K562 (cell line): ENCODE results near the gene ALG12. TPM values are rescaled to one million over a fixed set of nuclear protein-coding genes. Genes with fewer than 3 reads are reported as not detected.

Source experiments
- ATAC-seq: fragments of 200-7000 bp; cut with Tn5 transposase; 3 replicates; pipeline ENCODE4 v1.9.1; 2020; ENCODE audit warnings: moderate library complexity
- BruUV-seq: library from RNA; stranded (reverse); fragments of 400-500 nt; replicated peaks from 2 replicates; lab custom pipeline; 2021; lab: Mats Ljungman, UMichigan
- CTCF ChIA-PET: fragments of 300-600 bp; formaldehyde crosslinking; extraction: SDS; loops from one replicate; lab custom pipeline; 2021; ENCODE audit warnings: low intra/inter-chr PET ratio; lab: Yijun Ruan, JAX
- POLR2A ChIA-PET: fragments of 300-600, 350-650 bp; sonication (Branson Sonifier 250); formaldehyde crosslinking; extraction: SDS; loops from one replicate; lab custom pipeline; 2021; ENCODE audit warnings: antibody characterized with exemption, inconsistent platforms; lab: Yijun Ruan, JAX
- DNase-seq, 4 experiments: peaks; one replicate each; pipeline versions ENCODE4 v3.0.0 to v3.0.0-alpha.2; 2011 to 2018; ENCODE audit warnings: low spot score in 3 of 4, mixed read lengths in 3 of 4; ENCODE audit errors: extremely low read depth in 1 of 4
- FAIRE-seq: peaks from 2 replicates; lab custom pipeline; 2011; peaks lifted over from hg19 to GRCh38; lab: Jason Lieb, UNC
- H2AFZ ChIP-seq: 2 replicates; pipeline ENCODE4 v1.6.0; 2011; ENCODE audit warnings: low read depth, low read length, control low read depth, inconsistent platforms
- H3K27ac ChIP-seq: fragments of 200-600 bp; 3 replicates; pipeline ENCODE4 v1.8.0; 2011; ENCODE audit warnings: low read depth, mild to moderate bottlenecking, control low read depth, inconsistent platforms, low read length, moderate library complexity, mixed read lengths; ENCODE audit errors: extremely low read depth
- H3K27me3 ChIP-seq, 2 experiments: fragments of 300-600 bp in 1 of 2; 2 replicates in 1 of 2; 3 replicates in 1 of 2; pipeline versions ENCODE4 v1.6.0 to v1.8.0; 2011; ENCODE audit warnings: inconsistent platforms in 2 of 2, low read length in 2 of 2, mild to moderate bottlenecking in 1 of 2, mixed read lengths in 1 of 2, moderate library complexity in 1 of 2; ENCODE audit not compliant: control insufficient read depth in 2 of 2, insufficient read depth in 2 of 2
- H3K36me3 ChIP-seq: fragments of 300-600 bp; 3 replicates; pipeline ENCODE4 v1.8.0; 2011; ENCODE audit warnings: mild to moderate bottlenecking, low read length, inconsistent platforms; ENCODE audit not compliant: control insufficient read depth, insufficient read depth
- H3K4me1 ChIP-seq, 2 experiments: fragments of 200-600 bp in 1 of 2; replicated peaks in 1 of 2; 2 replicates in 1 of 2; 3 replicates in 1 of 2; pipeline versions ENCODE4 v1.5.1 to v1.8.0; 2011; ENCODE audit warnings: inconsistent platforms in 2 of 2, low read length in 2 of 2, mild to moderate bottlenecking in 1 of 2, mixed read lengths in 1 of 2, moderate library complexity in 1 of 2; ENCODE audit not compliant: control insufficient read depth in 2 of 2, insufficient read depth in 2 of 2
- H3K4me2 ChIP-seq: 2 replicates; pipeline ENCODE4 v1.6.1; 2011; ENCODE audit warnings: low read length, control low read depth, inconsistent platforms, mixed read lengths; ENCODE audit not compliant: insufficient read depth
- H3K4me3 ChIP-seq: fragments of 200-600 bp; sonication (generic), shearing (Covaris generic); 2 replicates; pipeline ENCODE4 v1.5.1; 2016; ENCODE audit warnings: control low read depth, inconsistent platforms
- H3K79me2 ChIP-seq: fragments of 200-600 bp; 3 replicates; pipeline ENCODE4 v1.8.0; 2011; ENCODE audit warnings: low read length, inconsistent platforms; ENCODE audit not compliant: control insufficient read depth, insufficient read depth
- H3K9ac ChIP-seq, 2 experiments: 2 replicates each; pipeline versions ENCODE4 v1.6.0 to v1.6.1; 2011; ENCODE audit warnings: low read depth in 2 of 2, low read length in 2 of 2, control low read depth in 1 of 2, inconsistent platforms in 1 of 2, mild to moderate bottlenecking in 1 of 2, mixed read lengths in 1 of 2; ENCODE audit not compliant: insufficient read depth in 1 of 2
- H3K9me1 ChIP-seq: one replicate; pipeline ENCODE4 v1.6.0; 2011; ENCODE audit warnings: inconsistent platforms, mild to moderate bottlenecking, low read length, moderate library complexity; ENCODE audit not compliant: control insufficient read depth, insufficient read depth
- H3K9me3 ChIP-seq: replicated peaks from 2 replicates; pipeline ENCODE4 v1.5.1; 2011; ENCODE audit warnings: low read depth, low read length, inconsistent platforms; ENCODE audit not compliant: control insufficient read depth, insufficient read depth
- H4K20me1 ChIP-seq: replicated peaks from 2 replicates; pipeline ENCODE4 v1.6.1; 2011; ENCODE audit warnings: low read length, inconsistent platforms, mixed read lengths; ENCODE audit not compliant: control insufficient read depth, insufficient read depth
- E2F5 ChIP-seq: sonication (generic); formaldehyde crosslinking; IDR thresholded peaks from 2 replicates; pipeline ENCODE4 v1.8.0; 2022; ENCODE audit warnings: mild to moderate bottlenecking, missing genetic modification reagents
- GTF2F1 ChIP-seq: IDR thresholded peaks from 2 replicates; pipeline ENCODE4 v1.6.1; 2011; ENCODE audit warnings: low read depth, low read length, improper control_type of control experiment
- ID3 ChIP-seq, 2 experiments: fragments of 250-450 bp in 1 of 2; fragments of 450-650 bp in 1 of 2; sonication (Bioruptor Pico) in 1 of 2; IDR thresholded peaks; 2 replicates each; pipeline versions ENCODE4 v1.6.1 to v1.8.0; 2016 to 2021; ENCODE audit warnings: mild to moderate bottlenecking in 2 of 2, moderate library complexity in 2 of 2, missing compliant biosample characterization in 1 of 2, missing genetic modification characterization in 1 of 2
- SAP30 ChIP-seq: fragments of 200-600 bp; sonication (generic); IDR thresholded peaks from 2 replicates; pipeline ENCODE4 v1.6.1; 2012; ENCODE audit warnings: borderline replicate concordance, low read depth, mild to moderate bottlenecking, moderate library complexity, low read length, control low read depth, inconsistent platforms; ENCODE audit not compliant: insufficient read depth, poor library complexity, severe bottlenecking
- SRSF7 ChIP-seq: fragments of 200-400 bp; formaldehyde crosslinking; optimal IDR thresholded peaks from 2 replicates; pipeline ENCODE3; 2017; ENCODE audit warnings: mild to moderate bottlenecking, low read depth, low read length
- ZNF175 ChIP-seq: fragments of 200-800 bp; sonication (Bioruptor generic); IDR thresholded peaks from 2 replicates; pipeline ENCODE4 v1.6.1; 2016; ENCODE audit warnings: low read depth, mild to moderate bottlenecking, missing genetic modification characterization, missing compliant biosample characterization
- ZNF445 ChIP-seq: fragments of 250-450 bp; sonication (Bioruptor Pico); IDR thresholded peaks from 2 replicates; pipeline ENCODE4 v1.4.0; 2020; ENCODE audit warnings: low read depth, mild to moderate bottlenecking, moderate library complexity
- ZNF778 ChIP-seq: fragments of 450-650 bp; formaldehyde crosslinking; IDR thresholded peaks from 2 replicates; pipeline ENCODE4 v1.4.0; 2020; ENCODE audit warnings: mild to moderate bottlenecking, moderate library complexity
- WGBS: fragments of 100-300 bp; shearing (Covaris generic); methylation state at CpG from one replicate; pipeline ENCODE4 v1.1.6; 2016; ENCODE audit warnings: low coverage, mixed read lengths; ENCODE audit not compliant: insufficient coverage; ENCODE audit errors: missing lambda C conversion rate; 5-methylcytosine and 5-hydroxymethylcytosine counted together
- in situ Hi-C: fragments of 300-500 bp; cut with MboI; formaldehyde crosslinking; loops from 4 replicates; pipeline ENCODE4 v1.15.0; 2018; ENCODE audit warnings: inconsistent platforms, mixed read lengths
- intact Hi-C: fragments of 100-400 bp; cut with micrococcal nuclease; formaldehyde crosslinking; loops from 2 replicates; pipeline ENCODE4 v1.14.2; 2022
- polyA plus RNA-seq, 8 experiments: library from polyadenylated mRNA; depleted of rRNA in 4 of 8; stranded (reverse) in 5 of 8; unstranded in 3 of 8; fragments of >200 nt; fragmentation: Nextera tagmentation in 2 of 8; fragmentation: Illumina TruSeq in 1 of 8; extraction: Ambion mirVana in 2 of 8; extraction: Trizol in 1 of 8; gene quantifications; 2 replicates each; pipeline versions ENCODE4 v1.2.1 to v1.2.3, GENCODE V29; 2011 to 2014; ENCODE audit warnings: inconsistent platforms in 1 of 8, missing spikeins in 1 of 8
- total RNA-seq, 7 experiments: library from RNA; depleted of rRNA in 6 of 7; stranded (reverse); fragments of >200 nt in 6 of 7; fragmentation: Illumina TruSeq in 2 of 7; extraction: Trizol in 2 of 7; gene quantifications; 2 replicates each; pipeline versions ENCODE4 v1.2.1 to v1.2.3, GENCODE V29; 2011 to 2021; ENCODE audit warnings: low replicate concordance in 1 of 7
- TF ChIP-seq, protein P1 (sequence below): fragments of 250-450 bp; sonication (Bioruptor Pico); IDR thresholded peaks from 2 replicates; pipeline ENCODE4 v1.4.0; 2020; ENCODE audit warnings: mild to moderate bottlenecking, moderate library complexity, borderline replicate concordance

ALG12 gene
- total and polyA plus RNA-seq, 9 of the 15 experiments (the other 6 are each of a cell fraction or from before 2014, with no cell fraction given): 0.20 to 8.5 (median 3.4) TPM

- Histone ChIP-seq H3K27me3 (no peaks in the 10 kb centered on the region), H3K27ac (no peak overlapping the region), H2AFZ (no peak overlapping the region), H3K9me3 (0 out of 2 replicates have a peak, but pooled peaks cover 4% of the 10 kb centered on the region), H3K79me2 (no peaks in the 10 kb centered on the region), H3K9ac (no peak overlapping the region; a peak in 1 of 4 replicates), H3K9me1 (no peaks in the 10 kb centered on the region), H3K36me3 (peaks cover 18% of the 10 kb centered on the region; the same call in 2 of the 3 replicates), H3K4me1 (peaks cover 0 to 10% of the 10 kb centered on the region in 2 experiments; a peak in 2 of 5 replicates), H3K4me2 (no peak overlapping the region), H3K4me3 (no peak overlapping the region), H4K20me1 (no peaks in the 10 kb centered on the region)
- no peak for TF ChIP-seq ZNF778 (CRISPR knock-in tag)
- no peak for TF ChIP-seq ZNF445 (CRISPR knock-in tag)
- no peak for TF ChIP-seq E2F5
- no peak for TF ChIP-seq SAP30
- no peak for TF ChIP-seq ID3 (CRISPR knock-in tag; IDR thresholded peaks at IDR 0.05)
- no peak for TF ChIP-seq ID3 (tag; IDR thresholded peaks at IDR 0.05)
- TF ChIP-seq, protein P1, sequence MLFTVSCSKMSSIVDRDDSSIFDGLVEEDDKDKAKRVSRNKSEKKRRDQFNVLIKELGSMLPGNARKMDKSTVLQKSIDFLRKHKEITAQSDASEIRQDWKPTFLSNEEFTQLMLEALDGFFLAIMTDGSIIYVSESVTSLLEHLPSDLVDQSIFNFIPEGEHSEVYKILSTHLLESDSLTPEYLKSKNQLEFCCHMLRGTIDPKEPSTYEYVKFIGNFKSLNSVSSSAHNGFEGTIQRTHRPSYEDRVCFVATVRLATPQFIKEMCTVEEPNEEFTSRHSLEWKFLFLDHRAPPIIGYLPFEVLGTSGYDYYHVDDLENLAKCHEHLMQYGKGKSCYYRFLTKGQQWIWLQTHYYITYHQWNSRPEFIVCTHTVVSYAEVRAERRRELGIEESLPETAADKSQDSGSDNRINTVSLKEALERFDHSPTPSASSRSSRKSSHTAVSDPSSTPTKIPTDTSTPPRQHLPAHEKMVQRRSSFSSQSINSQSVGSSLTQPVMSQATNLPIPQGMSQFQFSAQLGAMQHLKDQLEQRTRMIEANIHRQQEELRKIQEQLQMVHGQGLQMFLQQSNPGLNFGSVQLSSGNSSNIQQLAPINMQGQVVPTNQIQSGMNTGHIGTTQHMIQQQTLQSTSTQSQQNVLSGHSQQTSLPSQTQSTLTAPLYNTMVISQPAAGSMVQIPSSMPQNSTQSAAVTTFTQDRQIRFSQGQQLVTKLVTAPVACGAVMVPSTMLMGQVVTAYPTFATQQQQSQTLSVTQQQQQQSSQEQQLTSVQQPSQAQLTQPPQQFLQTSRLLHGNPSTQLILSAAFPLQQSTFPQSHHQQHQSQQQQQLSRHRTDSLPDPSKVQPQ (CRISPR knock-in tag): no peak
- no peak for TF ChIP-seq SRSF7
- TF ChIP-seq ZNF175 (CRISPR knock-in tag): no peak
- no peak for TF ChIP-seq GTF2F1
- POLR2A ChIA-PET: no interaction called here
- in situ Hi-C loops (no loop called here), intact Hi-C loops (no loop called here)
- ATAC-seq: no peak
- no TSS peak for BruUV-seq
- no peak for DNase-seq
- CTCF ChIA-PET: no interaction called here
- no peak for FAIRE-seq
- 78% methylated on average over 19 of the region's 30 CpGs for WGBS
Observed at GRCh38 chr22:49900441-49901230, 17.6 kb downstream of the ALG12 start.
